ENCODE measurements around the gene ARHGAP22.

DNA sequence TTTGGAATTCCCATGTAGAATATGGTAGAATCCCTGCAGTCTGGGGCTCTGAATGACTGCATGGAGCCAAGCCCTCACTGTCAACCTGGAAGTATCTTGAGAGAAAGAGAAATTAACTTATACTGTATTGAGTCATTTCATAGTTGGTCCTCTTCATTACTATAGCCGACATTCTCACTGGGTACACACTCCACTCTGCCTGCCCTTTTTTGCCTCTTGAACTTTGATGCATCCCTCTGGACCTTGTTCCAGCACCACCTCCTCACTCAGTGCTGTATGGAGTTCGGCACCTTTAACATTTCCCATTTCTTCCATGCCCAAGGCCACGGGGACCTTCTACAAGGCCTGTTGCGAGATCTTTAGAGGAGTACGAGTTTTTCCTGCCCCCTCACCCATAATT lies 4.6 kb upstream of the ARHGAP22 start:
- TF ChIP-seq, protein P1, sequence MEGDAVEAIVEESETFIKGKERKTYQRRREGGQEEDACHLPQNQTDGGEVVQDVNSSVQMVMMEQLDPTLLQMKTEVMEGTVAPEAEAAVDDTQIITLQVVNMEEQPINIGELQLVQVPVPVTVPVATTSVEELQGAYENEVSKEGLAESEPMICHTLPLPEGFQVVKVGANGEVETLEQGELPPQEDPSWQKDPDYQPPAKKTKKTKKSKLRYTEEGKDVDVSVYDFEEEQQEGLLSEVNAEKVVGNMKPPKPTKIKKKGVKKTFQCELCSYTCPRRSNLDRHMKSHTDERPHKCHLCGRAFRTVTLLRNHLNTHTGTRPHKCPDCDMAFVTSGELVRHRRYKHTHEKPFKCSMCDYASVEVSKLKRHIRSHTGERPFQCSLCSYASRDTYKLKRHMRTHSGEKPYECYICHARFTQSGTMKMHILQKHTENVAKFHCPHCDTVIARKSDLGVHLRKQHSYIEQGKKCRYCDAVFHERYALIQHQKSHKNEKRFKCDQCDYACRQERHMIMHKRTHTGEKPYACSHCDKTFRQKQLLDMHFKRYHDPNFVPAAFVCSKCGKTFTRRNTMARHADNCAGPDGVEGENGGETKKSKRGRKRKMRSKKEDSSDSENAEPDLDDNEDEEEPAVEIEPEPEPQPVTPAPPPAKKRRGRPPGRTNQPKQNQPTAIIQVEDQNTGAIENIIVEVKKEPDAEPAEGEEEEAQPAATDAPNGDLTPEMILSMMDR (IDR thresholded peaks at IDR 0.05), result no peak
- no peak for TF ChIP-seq POLR2A (IDR thresholded peaks at IDR 0.05)
